Mesenchymal stem cell (in vitro differentiated cells and primary cell): ENCODE results near the gene ACBD6.
A peak's percentile ranks its signal among the peaks of the same experiment; 100 is the strongest.

Experiments
- DNase-seq: peaks from one replicate; pipeline ENCODE4 v3.0.0-alpha.2; 2013
- H2AFZ ChIP-seq: one replicate; pipeline ENCODE4 v1.6.1; 2013; ENCODE audit warnings: low read depth, mild to moderate bottlenecking, control low read depth, inconsistent platforms, low read length, moderate library complexity
- H2AK5ac ChIP-seq: 2 replicates; pipeline ENCODE4 v1.6.1; 2013; ENCODE audit warnings: low read length, moderate library complexity, mild to moderate bottlenecking, inconsistent platforms; ENCODE audit not compliant: severe bottlenecking
- H2BK120ac ChIP-seq: one replicate; pipeline ENCODE4 v1.6.1; 2013; ENCODE audit warnings: low read depth, mild to moderate bottlenecking, inconsistent platforms, low read length, moderate library complexity
- H2BK12ac ChIP-seq, 2 experiments: one replicate each; pipeline ENCODE4 v1.6.1; 2013; ENCODE audit warnings: inconsistent platforms in 2 of 2, low read length in 2 of 2, mild to moderate bottlenecking in 2 of 2, moderate library complexity in 2 of 2, control low read depth in 1 of 2
- H2BK15ac ChIP-seq: one replicate; pipeline ENCODE4 v1.6.1; 2013; ENCODE audit warnings: mild to moderate bottlenecking, low read depth, inconsistent platforms; ENCODE audit not compliant: poor library complexity, severe bottlenecking
- H2BK5ac ChIP-seq: 2 replicates; pipeline ENCODE4 v1.6.1; 2013; ENCODE audit warnings: low read depth, mild to moderate bottlenecking, low read length, control low read depth, inconsistent platforms; ENCODE audit not compliant: poor library complexity, severe bottlenecking
- H3K14ac ChIP-seq, 2 experiments: one replicate each; pipeline ENCODE4 v1.6.1; 2013; ENCODE audit warnings: inconsistent platforms in 2 of 2, low read length in 2 of 2, control low read depth in 1 of 2, mild to moderate bottlenecking in 1 of 2, moderate library complexity in 1 of 2
- H3K18ac ChIP-seq, 2 experiments: one replicate each; pipeline ENCODE4 v1.6.1; 2013; ENCODE audit warnings: inconsistent platforms in 2 of 2, low read length in 2 of 2, control low read depth in 1 of 2, low read depth in 1 of 2, mild to moderate bottlenecking in 1 of 2
- H3K23ac ChIP-seq, 2 experiments: one replicate each; pipeline ENCODE4 v1.6.1; 2013; ENCODE audit warnings: inconsistent platforms in 2 of 2, low read length in 2 of 2, mild to moderate bottlenecking in 2 of 2, moderate library complexity in 2 of 2, control low read depth in 1 of 2
- H3K27ac ChIP-seq: 2 replicates; pipeline ENCODE4 v1.5.1; 2013; ENCODE audit warnings: mild to moderate bottlenecking, moderate library complexity, low read length, control low read depth, inconsistent platforms; ENCODE audit not compliant: poor library complexity, severe bottlenecking
- H3K27me3 ChIP-seq, 2 experiments: 2 replicates each; pipeline versions ENCODE4 v1.6.1 to v1.7.0; 2013; ENCODE audit warnings: low read length in 2 of 2, mild to moderate bottlenecking in 2 of 2, moderate library complexity in 2 of 2, control low read depth in 1 of 2, inconsistent platforms in 1 of 2; ENCODE audit not compliant: control insufficient read depth in 1 of 2, insufficient read depth in 1 of 2
- H3K36me3 ChIP-seq, 2 experiments: 2 replicates each; pipeline versions ENCODE4 v1.6.1 to v1.7.0; 2013; ENCODE audit warnings: low read length in 2 of 2, control low read depth in 1 of 2, inconsistent platforms in 1 of 2, low read depth in 1 of 2, mild to moderate bottlenecking in 1 of 2; ENCODE audit not compliant: insufficient read depth in 2 of 2, control insufficient read depth in 1 of 2
- H3K4ac ChIP-seq, 2 experiments: one replicate each; pipeline ENCODE4 v1.6.1; 2013; ENCODE audit warnings: inconsistent platforms in 2 of 2, low read length in 2 of 2, mild to moderate bottlenecking in 2 of 2, moderate library complexity in 2 of 2, control low read depth in 1 of 2, low read depth in 1 of 2
- H3K4me1 ChIP-seq: 2 replicates; pipeline ENCODE4 v1.6.1; 2013; ENCODE audit warnings: low read depth, low read length, control low read depth; ENCODE audit not compliant: control insufficient read depth, insufficient read depth
- H3K4me2 ChIP-seq: 2 replicates; pipeline ENCODE4 v1.6.1; 2013; ENCODE audit warnings: low read length, mild to moderate bottlenecking, inconsistent platforms; ENCODE audit not compliant: poor library complexity, severe bottlenecking
- H3K4me3 ChIP-seq, 2 experiments: 2 replicates each; pipeline versions ENCODE4 v1.5.1 to v1.7.0; 2013; ENCODE audit warnings: low read length in 2 of 2, mild to moderate bottlenecking in 2 of 2, control low read depth in 1 of 2, low read depth in 1 of 2; ENCODE audit not compliant: insufficient read depth in 1 of 2
- H3K79me1 ChIP-seq: replicated peaks from 2 replicates; pipeline ENCODE4 v1.6.1; 2013; ENCODE audit warnings: mild to moderate bottlenecking, control low read depth, low read length, inconsistent platforms; ENCODE audit not compliant: poor library complexity, severe bottlenecking
- H3K9ac ChIP-seq: 2 replicates; pipeline ENCODE4 v1.7.0; 2013; ENCODE audit warnings: mild to moderate bottlenecking, low read length, moderate library complexity
- H3K9me3 ChIP-seq: 2 replicates; pipeline ENCODE4 v1.7.0; 2013; ENCODE audit warnings: mild to moderate bottlenecking, low read length; ENCODE audit not compliant: control insufficient read depth
- H4K8ac ChIP-seq: one replicate; pipeline ENCODE4 v1.6.1; 2013; ENCODE audit warnings: inconsistent platforms, mild to moderate bottlenecking, low read length, moderate library complexity
- H4K91ac ChIP-seq: one replicate; pipeline ENCODE4 v1.6.1; 2013; ENCODE audit warnings: mild to moderate bottlenecking, low read length, inconsistent platforms
- WGBS: methylation state at CpG from one replicate; pipeline ENCODE4 v1.1.7; 2013; ENCODE audit warnings: mixed read lengths; 5-methylcytosine and 5-hydroxymethylcytosine counted together

ACBD6 gene

DNA sequence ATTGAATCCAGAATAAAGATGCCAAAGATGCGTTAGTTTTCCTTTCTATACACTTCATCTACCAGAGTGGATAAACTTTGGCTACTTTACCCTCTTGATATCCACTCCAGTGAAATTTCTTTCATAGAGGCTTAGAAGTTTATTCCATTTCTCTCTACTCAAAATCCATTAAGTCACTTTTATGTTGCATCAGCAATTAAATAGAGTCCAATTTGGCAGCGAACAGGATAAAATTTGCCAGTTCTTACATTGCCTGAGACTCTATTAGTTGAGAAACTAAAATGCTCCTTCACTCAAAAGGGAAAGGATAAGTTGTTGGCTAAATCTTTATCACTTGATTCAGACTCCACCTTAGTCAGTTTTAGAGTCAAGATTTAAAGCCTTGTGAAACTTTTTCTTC lies 57.9 kb downstream of the ACBD6 start:
- peaks cover 4% of the 10 kb centered on the region for H3K9me3 ChIP-seq
- no peak overlapping the region for H3K14ac ChIP-seq
- no peak for DNase-seq
- no peak overlapping the region for H4K8ac ChIP-seq
- no peak overlapping the region for H2AK5ac ChIP-seq
- H3K27ac ChIP-seq = no peak overlapping the region
- H3K4me1 ChIP-seq = no peaks in the 10 kb centered on the region
- no peak overlapping the region for H4K91ac ChIP-seq
- no peak overlapping the region for H3K4me3 ChIP-seq
- H2BK120ac ChIP-seq = no peak overlapping the region
- no peak overlapping the region for H2BK15ac ChIP-seq
- no peak overlapping the region for H3K18ac ChIP-seq
- H3K4ac ChIP-seq = no peak overlapping the region
- no peak overlapping the region for H3K23ac ChIP-seq
- H3K36me3 ChIP-seq = no peaks in the 10 kb centered on the region
- no peak overlapping the region for H3K4me2 ChIP-seq
- peaks cover 17% of the 10 kb centered on the region for H3K79me1 ChIP-seq
- no peak overlapping the region for H2BK12ac ChIP-seq
- H2BK5ac ChIP-seq = no peak overlapping the region
- H3K27me3 ChIP-seq = no peaks in the 10 kb centered on the region
- WGBS = 100% methylated on average over 1 of the region's 2 CpGs
- H3K9ac ChIP-seq = no peak overlapping the region
- no peak overlapping the region for H2AFZ ChIP-seq

GRCh38 chr1:180440335-180440734 lies 62.0 kb downstream of the ACBD6 start:
- Histone ChIP-seq H2AFZ (no peak overlapping the region), H2BK15ac (no peak overlapping the region), H3K27ac (no peak overlapping the region), H3K9ac (no peak overlapping the region), H3K23ac (no peak overlapping the region), H2AK5ac (no peak overlapping the region), H3K18ac (no peak overlapping the region), H2BK12ac (no peak overlapping the region), H2BK5ac (no peak overlapping the region), H3K4me3 (no peak overlapping the region), H2BK120ac (no peak overlapping the region), H4K91ac (no peak overlapping the region), H3K9me3 (peaks cover 4% of the 10 kb centered on the region), H3K36me3 (peaks cover 0 to 16% of the 10 kb centered on the region in 2 experiments), H3K14ac (no peak overlapping the region), H4K8ac (no peak overlapping the region), H3K4ac (no peak overlapping the region), H3K4me1 (no peaks in the 10 kb centered on the region), H3K4me2 (no peak overlapping the region), H3K27me3 (no peaks in the 10 kb centered on the region), H3K79me1 (peaks cover 28% of the 10 kb centered on the region)
- DNase-seq = no peak
- 92% methylated on average over 1 of the region's 1 CpG for WGBS

DNA sequence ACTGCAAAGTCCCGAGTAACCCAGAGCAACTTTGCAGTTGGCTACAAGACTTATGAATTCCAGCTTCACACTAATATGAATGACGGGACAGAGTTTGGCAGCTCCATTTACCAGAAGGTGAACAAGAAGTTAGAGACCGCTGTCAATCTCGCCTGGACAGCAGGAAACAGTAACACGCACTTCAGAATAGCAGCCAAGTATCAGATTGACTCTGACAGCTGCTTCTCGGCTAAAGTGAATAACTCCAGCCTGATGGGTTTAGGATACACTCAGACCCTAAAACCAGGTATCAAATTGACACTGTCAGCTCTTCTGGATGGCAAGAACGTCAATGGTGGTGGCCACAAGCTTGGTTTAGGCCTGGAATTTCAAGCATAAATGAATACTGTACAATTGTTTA lies 66.8 kb downstream of the ACBD6 start:
- no peak overlapping the region for H2BK15ac ChIP-seq
- no peak overlapping the region for H3K23ac ChIP-seq
- H3K18ac ChIP-seq = peak overlapping the region in 1 of 2 experiments; percentile 8
- H2BK120ac ChIP-seq = no peak overlapping the region
- no peak overlapping the region for H3K14ac ChIP-seq
- H4K8ac ChIP-seq = no peak overlapping the region
- H3K27me3 ChIP-seq = no peaks in the 10 kb centered on the region
- 97% methylated on average over 6 of the region's 7 CpGs for WGBS
- no peak overlapping the region for H2BK5ac ChIP-seq
- no peak overlapping the region for H3K4me3 ChIP-seq
- H3K4me1 ChIP-seq = peaks cover 3% of the 10 kb centered on the region
- H3K9ac ChIP-seq = no peak overlapping the region
- no peak overlapping the region for H3K27ac ChIP-seq
- DNase-seq = no peak
- H2BK12ac ChIP-seq = no peak overlapping the region
- H3K4ac ChIP-seq = no peak overlapping the region
- H2AK5ac ChIP-seq = no peak overlapping the region
- H4K91ac ChIP-seq = no peak overlapping the region
- peaks cover 0 to 21% of the 10 kb centered on the region in 2 experiments for H3K36me3 ChIP-seq
- no peak overlapping the region for H3K4me2 ChIP-seq
- no peaks in the 10 kb centered on the region for H3K9me3 ChIP-seq
- no peak overlapping the region for H2AFZ ChIP-seq
- H3K79me1 ChIP-seq = peaks cover 35% of the 10 kb centered on the region

GRCh38 chr1:180433873-180434272 lies 68.5 kb downstream of the ACBD6 start:
- no peaks in the 10 kb centered on the region for H3K27me3 ChIP-seq
- H3K14ac ChIP-seq = no peak overlapping the region
- H3K4ac ChIP-seq = no peak overlapping the region
- H2BK120ac ChIP-seq = no peak overlapping the region
- no peak overlapping the region for H3K23ac ChIP-seq
- no peak for DNase-seq
- 98% methylated on average over 2 of the region's 2 CpGs for WGBS
- H3K9me3 ChIP-seq = no peaks in the 10 kb centered on the region
- H3K9ac ChIP-seq = no peak overlapping the region
- no peak overlapping the region for H2AK5ac ChIP-seq
- H3K4me3 ChIP-seq = no peak overlapping the region
- H3K27ac ChIP-seq = no peak overlapping the region
- peaks cover 0 to 29% of the 10 kb centered on the region in 2 experiments for H3K36me3 ChIP-seq
- H2BK15ac ChIP-seq = no peak overlapping the region
- H2BK5ac ChIP-seq = no peak overlapping the region
- no peak overlapping the region for H4K91ac ChIP-seq
- no peak overlapping the region for H2BK12ac ChIP-seq
- peaks cover 33% of the 10 kb centered on the region for H3K79me1 ChIP-seq
- peaks cover 3% of the 10 kb centered on the region for H3K4me1 ChIP-seq
- no peak overlapping the region for H2AFZ ChIP-seq
- no peak overlapping the region for H3K4me2 ChIP-seq
- H3K18ac ChIP-seq = no peak overlapping the region
- no peak overlapping the region for H4K8ac ChIP-seq
